Glomerular visceral epithelial cell (primary cell): ENCODE measurements around the gene SLC48A1.

ENCODE experiments used
- DNase-seq: peaks from one replicate; pipeline ENCODE4 v3.0.0-alpha.2; 2016; ENCODE audit errors: extremely low spot score

The SLC48A1 gene

GRCh38 chr12:47777151-47777550 is 4.1 kb downstream of the SLC48A1 start:
- no peak for DNase-seq

GRCh38 chr12:47777741-47778558 is 4.9 kb downstream of the SLC48A1 start:
- no peak for DNase-seq

GRCh38 chr12:47778881-47779280 is 5.8 kb downstream of the SLC48A1 start:
- no peak for DNase-seq

- DNase-seq, result peak; percentile 87
These were observed 6.4 kb downstream of the SLC48A1 start for GRCh38 chr12:47779301-47779942.

GRCh38 chr12:47779943-47780504 is 7.0 kb downstream of the SLC48A1 start:
- DNase-seq, result no peak

- no peak for DNase-seq
These were observed 8.7 kb downstream of the SLC48A1 start for GRCh38 chr12:47781479-47782371.

GRCh38 chr12:47782372-47782770 is 9.3 kb downstream of the SLC48A1 start:
- DNase-seq, result no peak

- DNase-seq, result no peak
These were observed 10.2 kb downstream of the SLC48A1 start for GRCh38 chr12:47783024-47783755.

GRCh38 chr12:47783821-47784819 is 11.1 kb downstream of the SLC48A1 start:
- DNase-seq, result no peak

GRCh38 chr12:47785036-47785886 is 12.2 kb downstream of the SLC48A1 start:
- no peak for DNase-seq

GRCh38 chr12:47785887-47786661 is 13.0 kb downstream of the SLC48A1 start:
- DNase-seq, result no peak

GRCh38 chr12:47786662-47787280 is 13.7 kb downstream of the SLC48A1 start:
- no peak for DNase-seq

GRCh38 chr12:47787596-47788319 is 14.7 kb downstream of the SLC48A1 start:
- no peak for DNase-seq

- no peak for DNase-seq
These were observed 16.1 kb downstream of the SLC48A1 start for GRCh38 chr12:47789141-47789540.

GRCh38 chr12:47789712-47790489 is 16.9 kb downstream of the SLC48A1 start:
- no peak for DNase-seq

- DNase-seq, result no peak
These were observed 17.8 kb downstream of the SLC48A1 start for GRCh38 chr12:47790676-47791350.
